ENCODE data around the gene GPR141. TPM values are rescaled to one million over a fixed set of nuclear protein-coding genes. Genes with fewer than 3 reads are reported as not detected.
"Not testable (repeated sequence)": the region's sequence is repeated elsewhere in the genome, so short reads cannot be mapped to it uniquely, and the experiment has no call there.

The GPR141 gene
- total and polyA plus RNA-seq, 2 donors from 2014 or later = 3.3 TPM; not detected in 1

DNA sequence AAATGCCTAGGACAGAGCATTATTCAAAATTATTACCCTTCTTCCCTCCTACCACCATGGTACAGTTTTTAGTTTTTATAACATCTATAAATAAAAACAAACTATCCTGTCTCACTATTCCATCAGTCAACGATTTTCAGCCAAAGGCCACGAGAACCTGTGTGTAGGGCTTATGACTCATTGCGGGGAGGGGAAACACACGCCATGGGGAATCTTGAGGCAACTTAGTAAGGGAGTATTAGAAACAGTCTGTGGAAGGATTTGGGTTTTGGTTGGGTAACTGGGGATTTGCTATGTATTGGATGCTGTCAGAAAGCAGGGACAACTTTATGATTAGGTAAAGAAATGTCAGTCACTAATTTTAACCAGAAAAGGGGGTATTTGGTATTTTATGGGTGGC is 14.7 kb downstream of the GPR141 start:
- H3K9me3 ChIP-seq (ENCODE audit: control insufficient read depth in 2 of 3, insufficient read depth in 1 of 3, low read length in 3 of 3) = peaks cover 0 to 4% (median 0%) of the 10 kb centered on the region in 3 donors
- no peaks in the 10 kb centered on the region for H3K4me1 ChIP-seq (ENCODE audit: control insufficient read depth in 2 of 3, insufficient read depth in 2 of 3, low read depth in 1 of 3, low read length in 3 of 3)
- H3K4me3 ChIP-seq (ENCODE audit: low read length in 3 of 3) = no peak overlapping the region
- FAIRE-seq = no peak
- no peaks in the 10 kb centered on the region for H3K27me3 ChIP-seq (ENCODE audit: control insufficient read depth, insufficient read depth, low read length)
- H3K9ac ChIP-seq (ENCODE audit: low read length in 3 of 3) = no peak overlapping the region
- no peak overlapping the region for H3K27ac ChIP-seq (ENCODE audit: low read depth in 2 of 2, low read length in 2 of 2)
- no peak for TF ChIP-seq CTCF (IDR thresholded peaks at IDR 0.05; ENCODE audit: borderline replicate concordance, extremely low read depth, insufficient read depth)
- intact Hi-C loops (cut with DNase I) = no loop called here
- no peak for DNase-seq
- H3K36me3 ChIP-seq (ENCODE audit: control insufficient read depth in 2 of 3, insufficient read depth in 3 of 3, low read length in 3 of 3) = no peaks in the 10 kb centered on the region

- no peak for TF ChIP-seq CTCF (IDR thresholded peaks at IDR 0.05; ENCODE audit: borderline replicate concordance, extremely low read depth, insufficient read depth)
- FAIRE-seq (no peak), DNase-seq (no peak)
- H3K9me3 ChIP-seq (ENCODE audit: control insufficient read depth in 2 of 3, insufficient read depth in 1 of 3, low read length in 3 of 3) = no peaks in the 10 kb centered on the region
- no peaks in the 10 kb centered on the region for H3K4me1 ChIP-seq (ENCODE audit: control insufficient read depth in 2 of 3, insufficient read depth in 2 of 3, low read depth in 1 of 3, low read length in 3 of 3)
- no peak overlapping the region for H3K27ac ChIP-seq (ENCODE audit: low read depth in 2 of 2, low read length in 2 of 2)
- H3K9ac ChIP-seq (ENCODE audit: low read length in 3 of 3) = no peak overlapping the region
- H3K36me3 ChIP-seq (ENCODE audit: control insufficient read depth in 2 of 3, insufficient read depth in 3 of 3, low read length in 3 of 3) = no peaks in the 10 kb centered on the region
- no peak overlapping the region for H3K4me3 ChIP-seq (ENCODE audit: low read length in 3 of 3)
- intact Hi-C loops (cut with DNase I) = no loop called here
- no peaks in the 10 kb centered on the region for H3K27me3 ChIP-seq (ENCODE audit: control insufficient read depth, insufficient read depth, low read length)
Measured at GRCh38 chr7:37698782-37699181, 15.2 kb downstream of the GPR141 start.

- Histone ChIP-seq H3K36me3 (ENCODE audit: control insufficient read depth in 2 of 3, insufficient read depth in 3 of 3, low read length in 3 of 3) (no peaks in the 10 kb centered on the region), H3K27ac (ENCODE audit: low read depth in 2 of 2, low read length in 2 of 2) (no peak overlapping the region), H3K4me3 (ENCODE audit: low read length in 3 of 3) (no peak overlapping the region), H3K9ac (ENCODE audit: low read length in 3 of 3) (no peak overlapping the region), H3K9me3 (ENCODE audit: control insufficient read depth in 2 of 3, insufficient read depth in 1 of 3, low read length in 3 of 3) (no peaks in the 10 kb centered on the region), H3K27me3 (ENCODE audit: control insufficient read depth, insufficient read depth, low read length) (no peaks in the 10 kb centered on the region), H3K4me1 (ENCODE audit: control insufficient read depth in 2 of 3, insufficient read depth in 2 of 3, low read depth in 1 of 3, low read length in 3 of 3) (no peaks in the 10 kb centered on the region)
- DNase-seq (no peak), FAIRE-seq (no peak)
- TF ChIP-seq CTCF (IDR thresholded peaks at IDR 0.05; ENCODE audit: borderline replicate concordance, extremely low read depth, insufficient read depth) = no peak
- intact Hi-C loops (cut with DNase I) = no loop called here
Measured at GRCh38 chr7:37701769-37702168, 18.2 kb downstream of the GPR141 start.

DNA sequence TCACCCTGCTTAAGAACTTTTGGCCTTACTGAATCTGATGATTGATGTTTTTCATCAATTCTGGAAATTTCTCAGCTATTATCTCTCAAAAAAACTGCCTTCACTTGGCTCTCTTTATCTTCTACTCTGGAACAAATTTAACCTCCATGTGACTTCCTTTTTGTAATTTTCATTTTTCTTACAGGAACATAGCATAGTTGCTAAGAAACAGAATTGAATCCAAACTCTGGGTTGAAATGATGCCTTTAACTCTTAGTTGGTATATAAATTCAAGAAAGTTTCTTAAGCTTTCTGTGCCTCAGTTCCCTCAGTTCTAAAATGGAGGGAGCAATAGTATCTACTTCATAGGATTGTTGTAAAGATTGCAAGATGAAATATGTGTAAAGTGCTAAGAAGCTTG is 19.8 kb downstream of the GPR141 start:
- no peak overlapping the region for H3K27ac ChIP-seq (ENCODE audit: low read depth in 2 of 2, low read length in 2 of 2)
- intact Hi-C loops (cut with DNase I) = no loop called here
- no peak for FAIRE-seq

DNA sequence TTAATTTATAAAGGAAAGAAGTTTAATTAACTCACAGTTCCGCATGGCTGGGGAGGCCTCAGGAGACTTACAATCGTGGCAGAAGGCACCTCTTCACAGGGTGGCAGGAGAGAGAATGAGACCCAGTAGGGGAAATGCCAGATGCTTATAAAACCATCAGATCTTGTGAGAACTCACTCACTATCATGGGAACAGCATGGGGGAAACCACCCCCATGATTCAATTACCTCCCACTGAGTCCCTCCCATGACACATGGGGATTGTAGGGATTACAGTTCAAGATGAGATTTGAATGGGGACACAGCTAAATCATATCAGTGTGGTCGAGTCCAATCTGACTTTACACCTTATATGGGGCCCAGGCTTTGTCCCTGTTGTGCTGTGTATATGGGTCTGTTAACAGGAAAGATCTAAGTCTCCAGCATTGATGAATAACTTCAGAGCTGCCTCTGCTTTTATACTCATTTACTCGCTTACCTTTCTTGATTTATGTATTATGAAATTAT is 20.8 kb downstream of the GPR141 start:
- H3K4me3 ChIP-seq (ENCODE audit: low read length in 3 of 3); H3K4me1 ChIP-seq (ENCODE audit: control insufficient read depth in 2 of 3, insufficient read depth in 2 of 3, low read depth in 1 of 3, low read length in 3 of 3); H3K27me3 ChIP-seq (ENCODE audit: control insufficient read depth, insufficient read depth, low read length); H3K27ac ChIP-seq (ENCODE audit: low read depth in 2 of 2, low read length in 2 of 2); FAIRE-seq; H3K9ac ChIP-seq (ENCODE audit: low read length in 3 of 3); DNase-seq; intact Hi-C loops (cut with DNase I); H3K9me3 ChIP-seq (ENCODE audit: control insufficient read depth in 2 of 3, insufficient read depth in 1 of 3, low read length in 3 of 3); H3K36me3 ChIP-seq (ENCODE audit: control insufficient read depth in 2 of 3, insufficient read depth in 3 of 3, low read length in 3 of 3): not testable (repeated sequence)

More for the DNA sequence above, 19.8 kb downstream of the GPR141 start:
- no peaks in the 10 kb centered on the region for H3K4me1 ChIP-seq (ENCODE audit: control insufficient read depth in 2 of 3, insufficient read depth in 2 of 3, low read depth in 1 of 3, low read length in 3 of 3)
- TF ChIP-seq CTCF (IDR thresholded peaks at IDR 0.05; ENCODE audit: borderline replicate concordance, extremely low read depth, insufficient read depth) = no peak
- no peaks in the 10 kb centered on the region for H3K36me3 ChIP-seq (ENCODE audit: control insufficient read depth in 2 of 3, insufficient read depth in 3 of 3, low read length in 3 of 3)
- H3K9me3 ChIP-seq (ENCODE audit: control insufficient read depth in 2 of 3, insufficient read depth in 1 of 3, low read length in 3 of 3) = no peaks in the 10 kb centered on the region
- no peaks in the 10 kb centered on the region for H3K27me3 ChIP-seq (ENCODE audit: control insufficient read depth, insufficient read depth, low read length)
- no peak overlapping the region for H3K4me3 ChIP-seq (ENCODE audit: low read length in 3 of 3)
- no peak for DNase-seq
- no peak overlapping the region for H3K9ac ChIP-seq (ENCODE audit: low read length in 3 of 3)
